ENCODE results near the gene IL12A. TPM values are rescaled to one million over a fixed set of nuclear protein-coding genes. Genes with fewer than 3 reads are reported as not detected.

Gene IL12A
- total RNA-seq, 1 experiment from 2014 or later, result 1.0 TPM

- Mint-ChIP-seq H3K27ac (no peak overlapping the region), H3K4me3 (no peak overlapping the region), H3K27me3 (ENCODE audit: low read depth) (no peaks in the 10 kb centered on the region), H3K4me1 (0 out of 2 replicates have a peak, but pooled peaks cover 5% of the 10 kb centered on the region), H3K9me3 (peaks cover 7% of the 10 kb centered on the region), H3K36me3 (no peaks in the 10 kb centered on the region)
- CTCF ChIA-PET, result no interaction called here
- ATAC-seq, result no peak
- TF ChIP-seq HMGXB4 (CRISPR knock-in tag; IDR thresholded peaks at IDR 0.05), result no peak
- TF ChIP-seq PRRX2 (CRISPR knock-in tag; IDR thresholded peaks at IDR 0.05), result no peak
- TF ChIP-seq IRF2 (CRISPR knock-in tag; IDR thresholded peaks at IDR 0.05; ENCODE audit: borderline replicate concordance, low read depth), result no peak
- TF ChIP-seq TEAD1 (CRISPR knock-in tag; IDR thresholded peaks at IDR 0.05), result no peak
- TF ChIP-seq MLX (CRISPR knock-in tag; IDR thresholded peaks at IDR 0.05), result no peak
- no peak for TF ChIP-seq E2F1 (CRISPR knock-in tag; IDR thresholded peaks at IDR 0.05)
- TF ChIP-seq ARID4B (CRISPR knock-in tag; IDR thresholded peaks at IDR 0.05; ENCODE audit: borderline replicate concordance), result no peak
- TF ChIP-seq ESRRA (CRISPR knock-in tag; IDR thresholded peaks at IDR 0.05; ENCODE audit: borderline replicate concordance), result no peak
- TF ChIP-seq GABPB1 (CRISPR knock-in tag; IDR thresholded peaks at IDR 0.05), result no peak
- no peak for TF ChIP-seq ATF1 (CRISPR knock-in tag; IDR thresholded peaks at IDR 0.05)
- no peak for TF ChIP-seq USF1 (CRISPR knock-in tag; IDR thresholded peaks at IDR 0.05)
- no peak for TF ChIP-seq FOXJ3 (CRISPR knock-in tag; IDR thresholded peaks at IDR 0.05; ENCODE audit: borderline replicate concordance)
- TF ChIP-seq STAT6 (CRISPR knock-in tag; conservative IDR thresholded peaks at IDR 0.05; ENCODE audit: low read depth), result no peak
- TF ChIP-seq GRHL2 (CRISPR knock-in tag; IDR thresholded peaks at IDR 0.05; ENCODE audit: insufficient replicate concordance, severe bottlenecking), result no peak
- TF ChIP-seq ZNF263 (CRISPR knock-in tag; IDR thresholded peaks at IDR 0.05; ENCODE audit: low read depth), result no peak
- no peak for TF ChIP-seq CBFB (CRISPR knock-in tag; IDR thresholded peaks at IDR 0.05; ENCODE audit: low read depth)
- POLR2A ChIA-PET, result interaction anchor here (0.7 kb wide), 1 partner anchor 18 kb away, joined by 3 read pairs; no protein-coding TSS in a partner anchor
- DNase-seq (ENCODE audit: low spot score), result no peak
Observed at GRCh38 chr3:159947220-159947619, 41.4 kb upstream of the IL12A start.

Measured in WTC11 (cell line).